Frontal cortex (tissue), 4 donors: ENCODE data around the gene PARD3. TPM values are rescaled to one million over a fixed set of nuclear protein-coding genes. Genes with fewer than 3 reads are reported as not detected.
A peak's percentile ranks its signal among the peaks of the same experiment; 100 is the strongest.

Source experiments
- DNase-seq, 2 donors: peaks; one replicate each; pipeline ENCODE4 v3.0.0; 2012; ENCODE audit warnings: low spot score in 2 of 2
- FAIRE-seq: peaks from 2 replicates; lab custom pipeline; 2012; peaks lifted over from hg19 to GRCh38; lab: Jason Lieb, UNC
- total RNA-seq: library from RNA; depleted of rRNA; stranded (reverse); fragments of >200 nt; gene quantifications from one replicate; pipeline ENCODE4 v1.2.3, GENCODE V29; 2014
- donor health status: control.
- donor health status: control.
- donor health status: control.

PARD3 gene
- total RNA-seq, 1 donor from 2014 or later, result 27.7 TPM

GRCh38 chr10:34178196-34178595 lies 636.9 kb downstream of the PARD3 start:
- DNase-seq (no peak), FAIRE-seq (no peak)

GRCh38 chr10:34177445-34177844 lies 637.7 kb downstream of the PARD3 start:
- DNase-seq (no peak), FAIRE-seq (no peak)

DNA sequence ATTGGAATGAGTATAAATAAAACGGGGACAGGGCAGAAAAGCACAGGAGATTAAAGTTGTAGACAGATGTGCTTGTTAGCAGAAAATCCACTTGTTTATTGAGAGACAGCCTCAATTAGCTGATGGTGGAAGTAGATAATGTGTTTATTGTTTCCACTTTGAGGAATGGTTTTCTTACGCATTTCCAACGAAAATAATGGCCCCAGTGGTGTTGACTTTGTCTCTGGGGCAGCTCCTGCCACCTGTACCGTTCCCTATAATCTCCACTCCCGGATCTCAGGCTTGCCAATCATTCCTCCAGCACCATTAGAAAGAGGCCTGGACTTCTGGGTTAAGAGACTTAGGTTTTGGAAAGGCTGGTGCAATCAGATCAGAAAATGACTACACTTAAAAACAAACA lies 638.7 kb downstream of the PARD3 start:
- DNase-seq (no peak), FAIRE-seq (no peak)

GRCh38 chr10:34175121-34175520 lies 640.0 kb downstream of the PARD3 start:
- FAIRE-seq, result no peak
- DNase-seq, result no peak

DNA sequence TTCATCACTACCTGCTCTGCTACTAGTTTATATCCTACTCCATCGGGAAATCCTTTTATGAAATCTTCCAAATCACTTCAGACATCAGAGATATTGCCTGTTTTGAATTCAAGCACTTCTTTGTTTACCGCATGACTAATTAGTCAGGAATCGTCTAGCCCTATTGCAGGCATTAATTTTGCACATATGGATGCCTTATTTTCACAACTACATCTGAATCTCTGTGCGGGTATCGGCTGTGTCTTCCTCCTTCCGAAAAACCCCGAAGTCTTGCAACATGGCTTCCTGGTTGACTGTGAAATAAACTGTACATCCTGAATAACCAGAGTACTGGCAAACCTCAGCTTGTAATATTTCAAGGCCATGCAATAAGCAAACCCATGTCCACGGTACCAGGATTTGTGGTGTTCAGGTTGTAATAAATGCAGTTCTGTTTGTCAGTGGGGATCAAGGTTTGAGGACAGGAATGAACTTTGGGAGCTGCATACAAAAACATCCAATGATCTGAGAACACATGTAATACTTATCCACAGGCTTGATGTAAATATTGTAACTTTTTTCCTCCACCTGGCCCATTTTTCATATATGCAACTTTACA lies 642.1 kb downstream of the PARD3 start:
- DNase-seq (no peak), FAIRE-seq (no peak)

GRCh38 chr10:34171957-34172527 lies 643.1 kb downstream of the PARD3 start:
- no peak for DNase-seq
- no peak for FAIRE-seq

GRCh38 chr10:34169677-34170076 lies 645.4 kb downstream of the PARD3 start:
- no peak for FAIRE-seq
- DNase-seq, result no peak

DNA sequence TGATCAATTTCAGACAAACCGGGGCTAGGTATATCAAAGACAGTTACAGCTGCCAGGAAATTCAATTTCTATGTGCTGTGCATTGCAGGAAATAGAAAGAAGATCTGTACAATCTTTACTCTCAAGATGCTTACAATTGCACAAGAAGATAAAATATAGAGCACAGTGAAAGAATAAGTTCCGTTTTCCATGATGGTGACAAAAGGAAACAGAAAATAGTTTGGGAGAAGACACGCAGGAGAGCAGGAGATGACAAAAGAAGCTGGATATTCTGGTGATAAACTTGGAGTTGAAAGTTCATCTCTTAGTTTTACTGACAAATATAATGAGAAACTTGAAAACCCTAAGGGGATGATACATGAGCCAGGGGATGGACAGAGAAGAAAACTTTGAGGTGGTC lies 646.0 kb downstream of the PARD3 start:
- DNase-seq, result no peak
- no peak for FAIRE-seq

- no peak for DNase-seq
Observed at GRCh38 chr10:34168439-34168838, 646.7 kb downstream of the PARD3 start.

GRCh38 chr10:34166823-34167222 lies 648.3 kb downstream of the PARD3 start:
- DNase-seq (no peak), FAIRE-seq (no peak)

More at GRCh38 chr10:34168439-34168838, 646.7 kb downstream of the PARD3 start:
- FAIRE-seq, result no peak

DNA sequence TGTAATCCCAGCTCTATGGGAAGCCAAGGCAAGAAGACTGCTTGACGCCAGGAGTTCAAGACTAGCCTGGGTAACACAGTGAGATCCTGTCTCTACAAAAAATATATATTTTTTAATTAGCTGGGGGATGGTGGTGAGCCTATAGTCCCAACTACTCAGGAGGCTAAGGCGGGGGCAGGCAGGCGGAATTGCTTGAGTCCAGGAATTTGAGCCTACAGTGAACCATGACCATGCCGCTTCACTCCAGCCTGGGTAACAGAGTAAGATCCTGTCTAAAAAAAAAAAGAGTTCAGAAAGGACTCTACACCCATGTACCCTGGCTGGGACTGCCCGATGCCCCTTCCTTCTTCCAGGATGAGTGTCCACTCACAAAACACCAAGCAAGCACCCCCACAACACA lies 648.7 kb downstream of the PARD3 start:
- no peak for DNase-seq
- no peak for FAIRE-seq

DNA sequence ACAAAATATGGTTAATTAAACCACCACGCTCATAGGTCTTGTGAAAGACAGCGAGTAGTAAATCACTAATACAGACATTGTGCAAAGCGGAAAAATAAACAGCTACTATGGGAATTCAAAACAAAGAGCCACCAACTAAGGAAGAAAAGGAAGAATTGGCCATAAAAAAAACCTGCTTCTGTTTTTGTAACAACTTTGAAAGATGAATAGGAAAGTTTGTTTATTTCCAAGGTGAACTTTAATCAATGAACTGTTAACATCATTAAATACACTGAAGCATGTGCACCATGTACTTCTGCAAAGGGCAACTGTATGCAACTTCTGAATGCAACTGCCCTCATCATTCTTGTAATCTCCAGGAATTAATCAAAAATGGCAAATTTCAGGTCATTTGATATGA lies 651.1 kb downstream of the PARD3 start:
- FAIRE-seq, result no peak

DNA sequence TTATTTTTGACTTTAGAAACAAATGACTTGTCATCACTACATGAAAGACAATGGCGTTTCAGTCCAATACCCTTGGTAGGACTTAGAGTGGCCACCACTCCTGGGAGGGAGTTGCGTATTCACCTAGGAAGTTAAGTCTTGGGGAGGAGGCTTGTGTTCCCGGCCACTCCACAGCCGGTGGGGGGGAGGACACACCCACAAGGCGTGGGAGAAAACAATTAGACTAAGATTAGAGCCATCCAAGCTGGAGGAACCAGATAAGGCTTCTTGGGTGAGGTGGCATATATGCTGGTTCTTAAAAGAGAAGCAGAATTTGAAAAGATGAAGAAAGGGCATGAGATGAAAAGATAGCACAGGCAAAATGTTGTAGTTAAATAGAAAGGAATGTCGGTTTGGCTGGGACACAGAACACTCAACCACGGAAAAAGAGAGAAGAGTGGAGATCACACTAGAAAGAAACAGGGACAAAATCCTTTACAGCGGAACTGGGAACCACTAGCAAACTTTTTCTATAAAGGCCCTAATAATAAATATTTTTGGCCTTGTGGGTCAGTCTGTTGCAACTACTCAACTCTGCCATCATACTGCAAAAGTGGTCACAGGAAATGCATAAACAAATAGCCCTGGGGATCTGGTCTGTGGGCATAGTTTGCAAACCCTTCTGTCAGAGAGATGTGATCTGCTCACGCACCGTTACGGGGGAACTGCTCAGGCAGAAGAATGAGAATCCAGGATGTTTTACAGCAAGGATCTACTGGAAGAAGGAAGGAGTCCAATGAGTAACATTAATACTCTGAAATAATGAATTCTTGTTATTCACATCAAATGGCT lies 651.8 kb downstream of the PARD3 start:
- FAIRE-seq (no peak), DNase-seq (no peak)

More for the DNA sequence above, 651.1 kb downstream of the PARD3 start:
- DNase-seq, result no peak

GRCh38 chr10:34161777-34162370 lies 653.2 kb downstream of the PARD3 start:
- FAIRE-seq (no peak), DNase-seq (no peak)

DNA sequence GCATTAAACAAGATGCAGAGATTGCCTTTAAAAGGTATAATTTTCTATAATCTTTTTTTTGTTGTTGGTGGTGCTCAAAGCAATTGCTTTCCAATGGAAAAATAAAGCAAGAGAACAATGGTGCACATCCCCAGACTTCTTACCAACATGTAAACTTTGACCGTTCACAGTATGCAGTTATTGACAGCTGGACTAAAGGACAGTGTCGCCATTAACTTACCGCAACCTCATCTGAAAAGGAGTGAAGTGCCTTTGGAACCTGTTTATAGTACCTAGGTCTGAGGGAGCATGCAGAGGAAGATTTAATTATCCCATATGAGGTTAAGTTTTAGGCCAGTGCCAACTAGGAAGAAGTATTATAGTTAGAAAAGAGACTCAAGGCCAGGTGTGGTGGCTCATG lies 654.5 kb downstream of the PARD3 start:
- no peak for DNase-seq
- FAIRE-seq, result no peak

GRCh38 chr10:34157501-34157900 lies 657.6 kb downstream of the PARD3 start:
- DNase-seq (no peak), FAIRE-seq (no peak)

- DNase-seq (peak in 1 of 2 donors; percentile 29), FAIRE-seq (no peak)
Observed at GRCh38 chr10:34156781-34157425, 658.2 kb downstream of the PARD3 start.

DNA sequence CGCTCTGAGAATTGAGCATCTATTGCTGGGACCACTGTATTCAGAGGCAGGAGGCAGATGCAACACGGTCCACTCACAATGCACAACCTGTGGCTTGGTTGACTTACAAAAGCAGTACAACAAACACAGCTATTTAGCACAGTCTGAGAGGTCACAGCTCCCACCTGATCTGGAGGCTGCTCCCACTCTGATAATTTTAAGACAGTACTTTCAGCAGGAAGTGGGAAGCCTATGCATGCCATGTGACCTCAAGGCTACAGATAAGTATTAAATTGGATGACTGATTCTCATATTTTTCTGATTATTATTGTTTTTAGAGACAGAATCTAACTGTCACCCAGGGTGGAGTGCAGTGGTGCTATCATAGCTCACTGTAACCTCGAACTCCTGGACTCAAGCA lies 659.3 kb downstream of the PARD3 start:
- FAIRE-seq, result no peak
- DNase-seq, result no peak

DNA sequence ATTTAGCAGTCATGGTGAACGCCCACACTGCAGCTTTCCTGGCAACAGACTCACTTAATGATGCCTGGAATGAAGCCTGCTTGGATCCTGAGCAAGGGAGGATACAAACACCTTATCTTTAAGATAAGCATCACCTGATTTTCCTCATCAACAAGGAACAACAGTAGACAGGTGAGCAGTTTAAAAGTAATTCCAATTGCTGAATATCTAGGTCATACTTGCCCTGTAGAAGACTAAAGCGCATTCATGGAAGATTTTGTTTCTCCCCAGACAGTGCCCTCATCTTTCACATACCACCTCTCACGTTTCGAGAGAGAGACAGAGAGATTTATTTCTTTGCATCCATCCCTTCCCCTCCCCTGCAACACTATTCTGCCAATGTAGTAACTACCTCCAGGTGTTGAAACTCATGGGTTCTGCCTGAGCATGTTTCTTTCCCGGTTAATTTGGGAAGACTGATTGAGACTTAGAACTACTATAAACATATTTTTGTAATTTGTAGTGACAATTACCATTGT lies 660.7 kb downstream of the PARD3 start:
- DNase-seq (no peak), FAIRE-seq (no peak)
